PC-9 (cell line): ENCODE results near the gene QRFPR. TPM values are rescaled to one million over a fixed set of nuclear protein-coding genes. Genes with fewer than 3 reads are reported as not detected.

Experiments used
- BruUV-seq: library from RNA; stranded (reverse); fragments of 400-500 nt; replicated peaks from 2 replicates; lab custom pipeline; 2021; lab: Mats Ljungman, UMichigan
- CTCF ChIA-PET: fragments of 300-600 bp; sonication (Branson Sonifier 250); formaldehyde crosslinking; loops from one replicate; lab custom pipeline; 2022; ENCODE audit warnings: antibody characterized with exemption; lab: Charles Lee
- POLR2A ChIA-PET: fragments of 300-600 bp; sonication (Branson Sonifier 250); formaldehyde crosslinking; loops from one replicate; lab custom pipeline; 2022; ENCODE audit warnings: antibody characterized with exemption; ENCODE audit not compliant: unreplicated experiment; lab: Charles Lee
- DNase-seq, 2 experiments: peaks; one replicate each; pipeline versions ENCODE4 v3.0.0 to v3.0.0-alpha.2; 2015 to 2022; ENCODE audit warnings: mixed read lengths in 1 of 2
- H2AFZ ChIP-seq: fragments of 200-600 bp; sonication (generic); 2 replicates; pipeline ENCODE4 v1.8.1; 2017; ENCODE audit warnings: antibody characterized with exemption
- H3F3A ChIP-seq: fragments of 200-600 bp; sonication (generic); 2 replicates; pipeline ENCODE4 v1.8.1; 2017; ENCODE audit warnings: antibody characterized with exemption, mild to moderate bottlenecking, low read depth; ENCODE audit not compliant: insufficient read depth
- H3K27ac ChIP-seq: fragments of 200-600 bp; sonication (generic); 2 replicates; pipeline ENCODE4 v1.6.1; 2016; ENCODE audit warnings: mixed run types
- H3K27me3 ChIP-seq: fragments of 200-600 bp; sonication (generic); 2 replicates; pipeline ENCODE4 v1.6.1; 2016; ENCODE audit warnings: low read depth, mixed run types; ENCODE audit not compliant: insufficient read depth
- H3K36me3 ChIP-seq: fragments of 200-600 bp; sonication (generic); 2 replicates; pipeline ENCODE4 v1.6.1; 2016; ENCODE audit warnings: low read depth, mixed run types
- H3K4me1 ChIP-seq: fragments of 200-600 bp; sonication (generic); replicated peaks from 2 replicates; pipeline ENCODE4 v1.6.1; 2016; ENCODE audit warnings: mixed run types; ENCODE audit not compliant: insufficient read depth
- H3K4me2 ChIP-seq: fragments of 200-600 bp; sonication (generic); 2 replicates; pipeline ENCODE4 v1.6.1; 2017; ENCODE audit warnings: mixed run types
- H3K4me3 ChIP-seq: fragments of 200-600 bp; sonication (generic); 2 replicates; pipeline ENCODE4 v1.6.1; 2016; ENCODE audit warnings: mixed run types
- H3K79me2 ChIP-seq: fragments of 200-600 bp; sonication (generic); 2 replicates; pipeline ENCODE4 v1.6.1; 2017; ENCODE audit warnings: low read depth, mixed run types
- H3K9me2 ChIP-seq: fragments of 200-600 bp; sonication (generic); 2 replicates; pipeline ENCODE4 v1.8.1; 2017; ENCODE audit warnings: mild to moderate bottlenecking; ENCODE audit not compliant: insufficient read depth
- H3K9me3 ChIP-seq: fragments of 200-600 bp; sonication (generic); 2 replicates; pipeline ENCODE4 v1.8.1; 2016; ENCODE audit warnings: low read depth; ENCODE audit not compliant: insufficient read depth
- H4K20me1 ChIP-seq: fragments of 200-600 bp; sonication (generic); 2 replicates; pipeline ENCODE4 v1.8.1; 2017; ENCODE audit not compliant: insufficient read depth
- EZH2 ChIP-seq: fragments of 200-600 bp; sonication (generic); IDR thresholded peaks from 2 replicates; pipeline ENCODE4 v1.8.0; 2017; ENCODE audit warnings: antibody characterized with exemption, low read depth
- intact Hi-C: fragments of 100-400 bp; cut with micrococcal nuclease; formaldehyde crosslinking; loops from one replicate; pipeline ENCODE4 v1.10.0; 2022; ENCODE audit not compliant: unreplicated experiment
- total RNA-seq: library from RNA; stranded (reverse); gene quantifications from 2 replicates; pipeline ENCODE4 v1.2.3, GENCODE V29; 2021
- TF ChIP-seq, protein P1 (sequence below): fragments of 200-600 bp; sonication (generic); conservative IDR thresholded peaks from 2 replicates; pipeline ENCODE4 v1.6.1; 2017; ENCODE audit warnings: mixed run types, antibody characterized with exemption, mild to moderate bottlenecking, moderate library complexity

The QRFPR gene
- total RNA-seq, 1 experiment from 2014 or later = 0.28 TPM

GRCh38 chr4:121338518-121338917 is 42.3 kb downstream of the QRFPR start:
- no peaks in the 10 kb centered on the region for H3K9me3 ChIP-seq
- intact Hi-C loops = no loop called here
- H3K4me3 ChIP-seq = no peak overlapping the region
- no peaks in the 10 kb centered on the region for H3F3A ChIP-seq
- H3K27ac ChIP-seq = no peak overlapping the region
- H3K9me2 ChIP-seq = no peaks in the 10 kb centered on the region
- no TSS peak for BruUV-seq
- no peak overlapping the region for H3K4me2 ChIP-seq
- ChIA-PET CTCF (no interaction called here), POLR2A (no interaction called here)
- H3K36me3 ChIP-seq = no peaks in the 10 kb centered on the region
- H3K4me1 ChIP-seq = no peaks in the 10 kb centered on the region
- no peaks in the 10 kb centered on the region for H3K79me2 ChIP-seq
- no peaks in the 10 kb centered on the region for H4K20me1 ChIP-seq
- no peak for TF ChIP-seq EZH2
- TF ChIP-seq, protein P1, sequence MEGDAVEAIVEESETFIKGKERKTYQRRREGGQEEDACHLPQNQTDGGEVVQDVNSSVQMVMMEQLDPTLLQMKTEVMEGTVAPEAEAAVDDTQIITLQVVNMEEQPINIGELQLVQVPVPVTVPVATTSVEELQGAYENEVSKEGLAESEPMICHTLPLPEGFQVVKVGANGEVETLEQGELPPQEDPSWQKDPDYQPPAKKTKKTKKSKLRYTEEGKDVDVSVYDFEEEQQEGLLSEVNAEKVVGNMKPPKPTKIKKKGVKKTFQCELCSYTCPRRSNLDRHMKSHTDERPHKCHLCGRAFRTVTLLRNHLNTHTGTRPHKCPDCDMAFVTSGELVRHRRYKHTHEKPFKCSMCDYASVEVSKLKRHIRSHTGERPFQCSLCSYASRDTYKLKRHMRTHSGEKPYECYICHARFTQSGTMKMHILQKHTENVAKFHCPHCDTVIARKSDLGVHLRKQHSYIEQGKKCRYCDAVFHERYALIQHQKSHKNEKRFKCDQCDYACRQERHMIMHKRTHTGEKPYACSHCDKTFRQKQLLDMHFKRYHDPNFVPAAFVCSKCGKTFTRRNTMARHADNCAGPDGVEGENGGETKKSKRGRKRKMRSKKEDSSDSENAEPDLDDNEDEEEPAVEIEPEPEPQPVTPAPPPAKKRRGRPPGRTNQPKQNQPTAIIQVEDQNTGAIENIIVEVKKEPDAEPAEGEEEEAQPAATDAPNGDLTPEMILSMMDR = no peak
- H3K27me3 ChIP-seq = no peaks in the 10 kb centered on the region
- DNase-seq = no peak
- H2AFZ ChIP-seq = no peak overlapping the region

GRCh38 chr4:121336706-121337105 is 44.1 kb downstream of the QRFPR start:
- no peak overlapping the region for H3K4me2 ChIP-seq
- ChIA-PET POLR2A (no interaction called here), CTCF (no interaction called here)
- intact Hi-C loops = no loop called here
- no peaks in the 10 kb centered on the region for H3K27me3 ChIP-seq
- DNase-seq = no peak
- H3K79me2 ChIP-seq = no peaks in the 10 kb centered on the region
- no peaks in the 10 kb centered on the region for H4K20me1 ChIP-seq
- H3K36me3 ChIP-seq = no peaks in the 10 kb centered on the region
- H3K4me1 ChIP-seq = no peaks in the 10 kb centered on the region
- no peaks in the 10 kb centered on the region for H3K9me2 ChIP-seq
- BruUV-seq = no TSS peak
- no peaks in the 10 kb centered on the region for H3K9me3 ChIP-seq
- H3F3A ChIP-seq = no peaks in the 10 kb centered on the region
- H3K4me3 ChIP-seq = no peak overlapping the region
- H2AFZ ChIP-seq = no peak overlapping the region
- no peak overlapping the region for H3K27ac ChIP-seq
- TF ChIP-seq, protein P1 = no peak
- no peak for TF ChIP-seq EZH2

DNA sequence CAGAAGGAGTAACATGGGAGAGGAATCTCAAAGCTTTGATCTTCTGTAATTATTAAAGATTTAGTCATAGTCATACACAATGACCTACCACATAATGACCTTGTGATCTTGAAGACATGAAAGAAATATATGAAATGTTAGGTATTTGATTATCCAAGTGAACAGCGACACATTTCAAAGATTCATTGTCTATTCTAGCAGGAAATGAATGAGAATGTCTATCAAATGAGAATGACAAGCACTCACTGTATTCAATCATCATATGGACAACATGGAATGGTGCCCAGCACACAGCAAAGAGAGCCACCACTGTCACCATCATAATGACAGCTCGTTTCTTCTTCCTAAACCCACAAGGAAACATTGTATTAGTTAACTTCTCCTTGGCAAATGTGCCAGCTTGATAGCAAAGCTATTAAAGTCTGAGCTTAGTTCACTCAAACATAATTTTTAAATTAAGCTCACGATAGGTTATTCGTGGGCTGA is 50.6 kb downstream of the QRFPR start:
- no peak overlapping the region for H2AFZ ChIP-seq
- no peak for TF ChIP-seq EZH2
- TF ChIP-seq, protein P1 = no peak
- H3K79me2 ChIP-seq = no peaks in the 10 kb centered on the region
- no peaks in the 10 kb centered on the region for H4K20me1 ChIP-seq
- H3K4me2 ChIP-seq = no peak overlapping the region
- no peak for DNase-seq
- H3K4me1 ChIP-seq = no peaks in the 10 kb centered on the region
- H3K4me3 ChIP-seq = no peak overlapping the region
- 0 out of 2 replicates have a peak, but pooled peaks cover 5% of the 10 kb centered on the region for H3K27me3 ChIP-seq
- no peaks in the 10 kb centered on the region for H3F3A ChIP-seq
- H3K9me3 ChIP-seq = no peaks in the 10 kb centered on the region
- no peaks in the 10 kb centered on the region for H3K36me3 ChIP-seq
- ChIA-PET CTCF (no interaction called here), POLR2A (no interaction called here)
- no peaks in the 10 kb centered on the region for H3K9me2 ChIP-seq
- intact Hi-C loops = no loop called here
- no peak overlapping the region for H3K27ac ChIP-seq
- no TSS peak for BruUV-seq
